Left ventricle myocardium inferior (tissue), 1 donor: ENCODE data around the gene GEN1. TPM values are rescaled to one million over a fixed set of nuclear protein-coding genes. Genes with fewer than 3 reads are reported as not detected.

Experiments
- DNase-seq: peaks from one replicate; pipeline ENCODE4 v3.0.0-alpha.2; 2020
- H3K27ac ChIP-seq: fragments of 200-600 bp; replicated peaks from 2 replicates; pipeline ENCODE4 v1.8.0; 2021
- H3K27me3 ChIP-seq: fragments of 200-600 bp; 2 replicates; pipeline ENCODE4 v1.8.0; 2021; ENCODE audit warnings: low read depth
- H3K36me3 ChIP-seq: fragments of 200-600 bp; 2 replicates; pipeline ENCODE4 v1.8.0; 2021
- H3K4me1 ChIP-seq: fragments of 200-600 bp; 2 replicates; pipeline ENCODE4 v1.8.0; 2021
- H3K4me3 ChIP-seq: fragments of 200-600 bp; 2 replicates; pipeline ENCODE4 v1.8.0; 2021; ENCODE audit warnings: mild to moderate bottlenecking, moderate library complexity
- H3K9me3 ChIP-seq: fragments of 200-600 bp; replicated peaks from 2 replicates; pipeline ENCODE4 v1.8.0; 2021
- intact Hi-C: fragments of 100-400 bp; cut with micrococcal nuclease; formaldehyde crosslinking; loops from one replicate; pipeline ENCODE4 v1.11.0; 2022
- long read RNA-seq: library from polyadenylated mRNA; unstranded; transcript quantifications from one replicate; pipeline ENCODE4 v2.0.0, GENCODE V29; 2021
- total RNA-seq: library from RNA; stranded (reverse); fragmentation: NEBNext Ultra II Directional; extraction: Animal tissue kit (Norgen Biotek cat#: 25700); gene quantifications from one replicate; pipeline ENCODE4 v1.2.1, GENCODE V29; 2021
- TF ChIP-seq, protein P1 (sequence below): fragments of 200-600 bp; IDR thresholded peaks from 2 replicates; pipeline ENCODE4 v1.8.0; 2021; ENCODE audit warnings: antibody characterized with exemption, mild to moderate bottlenecking, borderline replicate concordance
- donor health status: DM: no; HTN: yes; CAD: no; lungs with severe emphysema.

Gene GEN1
- total RNA-seq, result 4.3 TPM
- long read RNA-seq, full-length matches to known transcripts, result 3 of 5 reads
- long read RNA-seq, partial matches to known transcripts, result 1 of 5 reads
- long read RNA-seq, other reads (novel, unspliced or antisense), result 1 of 5 reads

DNA sequence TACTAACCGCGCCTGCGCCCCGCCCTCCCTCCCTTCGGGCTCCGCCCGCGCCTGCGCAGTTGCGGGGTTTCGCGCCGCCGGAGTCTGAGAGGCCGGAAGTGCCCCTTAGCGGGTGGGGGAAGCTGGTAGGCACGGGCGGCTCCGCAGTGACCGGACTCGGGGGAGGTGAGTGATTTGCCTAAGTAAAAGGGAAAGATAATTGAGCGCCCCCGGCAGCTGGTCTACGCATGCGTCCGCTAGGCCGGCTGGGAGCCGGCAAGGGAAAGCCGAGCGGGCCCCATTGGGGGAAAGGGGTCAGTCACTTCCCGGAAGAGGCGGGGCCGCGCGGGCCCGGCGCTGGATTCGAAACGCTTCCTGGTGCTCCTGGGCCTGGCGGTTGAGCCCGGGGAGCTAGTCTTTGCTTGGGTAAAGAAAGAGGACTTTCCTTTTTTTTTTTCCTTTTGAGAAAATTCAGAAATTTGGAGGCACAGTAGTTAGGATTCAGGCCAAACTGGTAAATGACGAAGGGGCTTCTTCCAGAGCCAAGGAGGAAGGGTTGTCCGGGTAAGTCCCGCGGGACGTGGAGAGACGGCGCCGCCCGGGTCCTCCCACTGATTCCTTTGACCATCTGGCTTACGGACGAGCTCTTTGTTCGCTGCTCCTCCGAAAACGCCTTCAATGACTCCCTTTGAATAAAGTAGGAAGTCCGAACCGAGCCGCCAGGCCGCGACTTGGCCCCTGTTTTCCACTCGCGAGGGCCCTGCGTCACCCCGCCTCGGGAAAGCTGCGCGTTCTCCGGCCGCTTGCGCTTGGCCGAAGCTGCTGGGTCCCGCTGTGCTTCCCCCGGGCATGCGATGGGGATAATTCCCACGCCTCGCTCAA is at the start of gene GEN1, which contains the start of gene SMC6:
Gene GEN1, plus strand, starts transcription at position 336 of the 861 bp plus-strand sequence. CDS start 5,806 bp downstream, outside the sequence.
Gene SMC6, minus strand, starts transcription at position 8 of the 861 bp plus-strand sequence. CDS start 7,864 bp downstream, outside the sequence.
- TF ChIP-seq, protein P1, sequence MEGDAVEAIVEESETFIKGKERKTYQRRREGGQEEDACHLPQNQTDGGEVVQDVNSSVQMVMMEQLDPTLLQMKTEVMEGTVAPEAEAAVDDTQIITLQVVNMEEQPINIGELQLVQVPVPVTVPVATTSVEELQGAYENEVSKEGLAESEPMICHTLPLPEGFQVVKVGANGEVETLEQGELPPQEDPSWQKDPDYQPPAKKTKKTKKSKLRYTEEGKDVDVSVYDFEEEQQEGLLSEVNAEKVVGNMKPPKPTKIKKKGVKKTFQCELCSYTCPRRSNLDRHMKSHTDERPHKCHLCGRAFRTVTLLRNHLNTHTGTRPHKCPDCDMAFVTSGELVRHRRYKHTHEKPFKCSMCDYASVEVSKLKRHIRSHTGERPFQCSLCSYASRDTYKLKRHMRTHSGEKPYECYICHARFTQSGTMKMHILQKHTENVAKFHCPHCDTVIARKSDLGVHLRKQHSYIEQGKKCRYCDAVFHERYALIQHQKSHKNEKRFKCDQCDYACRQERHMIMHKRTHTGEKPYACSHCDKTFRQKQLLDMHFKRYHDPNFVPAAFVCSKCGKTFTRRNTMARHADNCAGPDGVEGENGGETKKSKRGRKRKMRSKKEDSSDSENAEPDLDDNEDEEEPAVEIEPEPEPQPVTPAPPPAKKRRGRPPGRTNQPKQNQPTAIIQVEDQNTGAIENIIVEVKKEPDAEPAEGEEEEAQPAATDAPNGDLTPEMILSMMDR, result no peak
- intact Hi-C loops, result no loop called here
- peak within 1 kb of the TSS; percentile 89 for H3K4me3 ChIP-seq
- H3K4me1 ChIP-seq, result peaks cover 62% of the 10 kb centered on the region
- H3K27ac ChIP-seq, result peak within 1 kb of the TSS; percentile 97
- H3K36me3 ChIP-seq, result no peaks in the 10 kb centered on the region
- no peaks in the 10 kb centered on the region for H3K9me3 ChIP-seq
- DNase-seq, result peak; percentile 90
- H3K27me3 ChIP-seq, result no peaks in the 10 kb centered on the region

DNA sequence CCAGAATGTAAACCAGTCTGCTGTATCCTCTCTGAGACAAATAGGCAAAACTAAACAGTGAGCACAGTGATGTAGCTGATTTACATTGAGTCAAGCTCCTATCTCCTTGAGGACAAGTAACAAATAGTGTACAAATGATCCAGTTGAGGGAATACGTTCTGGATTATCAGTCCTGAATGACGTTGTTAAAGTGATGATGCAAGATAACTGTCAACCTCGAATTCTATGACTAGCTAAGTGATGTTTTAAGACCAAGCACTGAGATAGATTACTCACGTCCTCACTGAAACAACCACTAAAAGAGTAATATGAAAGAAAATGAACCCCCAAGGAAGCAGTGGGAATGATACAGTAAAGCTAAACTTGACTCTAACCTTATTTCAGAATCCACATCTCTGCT is 47.1 kb upstream of the GEN1 start:
- no peaks in the 10 kb centered on the region for H3K9me3 ChIP-seq
- H3K27ac ChIP-seq, result no peak overlapping the region
- intact Hi-C loops, result no loop called here
- H3K36me3 ChIP-seq, result peaks cover 68% of the 10 kb centered on the region
- H3K27me3 ChIP-seq, result no peaks in the 10 kb centered on the region
- DNase-seq, result no peak
- peaks cover 15% of the 10 kb centered on the region for H3K4me1 ChIP-seq
- H3K4me3 ChIP-seq, result no peak overlapping the region
- TF ChIP-seq, protein P1, result no peak

DNA sequence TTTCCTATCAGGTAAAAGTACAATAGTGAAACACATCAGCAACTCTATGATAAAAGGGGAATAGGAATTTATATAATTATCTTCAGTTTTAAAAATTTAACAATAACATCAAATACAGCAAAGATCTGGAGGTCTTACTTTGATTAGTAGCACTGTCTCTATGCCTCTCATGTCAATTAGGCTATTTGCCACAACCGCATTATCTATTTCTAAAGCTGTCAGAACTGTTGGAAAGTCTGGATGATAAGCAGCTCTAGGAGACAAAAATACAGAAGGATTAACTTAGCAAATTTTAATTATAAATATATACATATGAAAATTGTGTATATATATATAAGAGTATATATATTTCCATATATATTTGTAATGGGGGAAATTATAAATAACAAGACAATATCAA is 45.4 kb upstream of the GEN1 start:
- no peaks in the 10 kb centered on the region for H3K9me3 ChIP-seq
- intact Hi-C loops, result no loop called here
- no peak for DNase-seq
- no peaks in the 10 kb centered on the region for H3K27me3 ChIP-seq
- H3K36me3 ChIP-seq, result peaks cover 68% of the 10 kb centered on the region
- H3K4me1 ChIP-seq, result peaks cover 15% of the 10 kb centered on the region
- TF ChIP-seq, protein P1, result no peak
- no peak overlapping the region for H3K4me3 ChIP-seq
- no peak overlapping the region for H3K27ac ChIP-seq

DNA sequence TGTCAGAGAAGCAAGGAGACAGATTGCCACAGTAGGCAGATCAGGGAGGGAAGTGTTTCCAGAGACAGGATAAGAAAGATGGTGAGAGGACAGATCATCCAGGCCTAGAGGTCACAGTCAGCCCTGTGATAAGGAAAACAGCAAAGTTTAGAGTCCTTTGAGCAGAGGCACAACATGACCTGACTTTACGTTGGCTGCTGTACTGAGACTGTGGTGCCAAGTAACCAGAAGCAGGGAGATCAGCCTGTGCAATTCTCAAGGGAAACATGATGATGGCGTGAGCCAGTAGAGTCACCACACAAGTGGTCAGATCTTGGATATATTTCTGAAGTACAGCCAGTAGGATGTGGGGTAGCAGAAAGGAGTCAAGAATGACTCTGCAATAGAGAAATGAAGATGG is 44.0 kb upstream of the GEN1 start:
- TF ChIP-seq, protein P1, result no peak
- peak overlapping the region; percentile 30 for H3K27ac ChIP-seq
- peaks cover 70% of the 10 kb centered on the region for H3K36me3 ChIP-seq
- H3K27me3 ChIP-seq, result no peaks in the 10 kb centered on the region
- DNase-seq, result no peak
- no peaks in the 10 kb centered on the region for H3K9me3 ChIP-seq
- H3K4me1 ChIP-seq, result peaks cover 15% of the 10 kb centered on the region
- H3K4me3 ChIP-seq, result no peak overlapping the region
- intact Hi-C loops, result no loop called here

GRCh38 chr2:17710547-17711248 is 43.2 kb upstream of the GEN1 start:
- TF ChIP-seq, protein P1, result no peak
- no peaks in the 10 kb centered on the region for H3K27me3 ChIP-seq
- H3K4me3 ChIP-seq, result no peak overlapping the region
- no peaks in the 10 kb centered on the region for H3K9me3 ChIP-seq
- DNase-seq, result no peak
- peaks cover 70% of the 10 kb centered on the region for H3K36me3 ChIP-seq
- H3K4me1 ChIP-seq, result peaks cover 15% of the 10 kb centered on the region
- intact Hi-C loops, result no loop called here
- H3K27ac ChIP-seq, result no peak overlapping the region
